Gastroesophageal sphincter (tissue), 3 donors: Measurements from ENCODE around the gene BCKDK.

Experiments used
- POLR2A ChIP-seq, 2 donors: fragments of 450-650 bp; IDR thresholded peaks; one replicate each; pipeline ENCODE4 v1.6.1; 2017; ENCODE audit warnings: antibody characterized with exemption in 2 of 2, mild to moderate bottlenecking in 2 of 2, moderate library complexity in 1 of 2
- TF ChIP-seq, protein P1 (sequence below), 4 experiments: fragments of 200-600 bp in 2 of 4; fragments of 450-650 bp in 2 of 4; sonication (generic) in 1 of 4; IDR thresholded peaks; one replicate each; pipeline ENCODE4 v1.5.1; 2017 to 2019; ENCODE audit warnings: antibody characterized with exemption in 4 of 4, mild to moderate bottlenecking in 2 of 4, moderate library complexity in 2 of 4

GRCh38 chr16:31111881-31112466, 3.8 kb downstream of the BCKDK start:
- TF ChIP-seq, protein P1, sequence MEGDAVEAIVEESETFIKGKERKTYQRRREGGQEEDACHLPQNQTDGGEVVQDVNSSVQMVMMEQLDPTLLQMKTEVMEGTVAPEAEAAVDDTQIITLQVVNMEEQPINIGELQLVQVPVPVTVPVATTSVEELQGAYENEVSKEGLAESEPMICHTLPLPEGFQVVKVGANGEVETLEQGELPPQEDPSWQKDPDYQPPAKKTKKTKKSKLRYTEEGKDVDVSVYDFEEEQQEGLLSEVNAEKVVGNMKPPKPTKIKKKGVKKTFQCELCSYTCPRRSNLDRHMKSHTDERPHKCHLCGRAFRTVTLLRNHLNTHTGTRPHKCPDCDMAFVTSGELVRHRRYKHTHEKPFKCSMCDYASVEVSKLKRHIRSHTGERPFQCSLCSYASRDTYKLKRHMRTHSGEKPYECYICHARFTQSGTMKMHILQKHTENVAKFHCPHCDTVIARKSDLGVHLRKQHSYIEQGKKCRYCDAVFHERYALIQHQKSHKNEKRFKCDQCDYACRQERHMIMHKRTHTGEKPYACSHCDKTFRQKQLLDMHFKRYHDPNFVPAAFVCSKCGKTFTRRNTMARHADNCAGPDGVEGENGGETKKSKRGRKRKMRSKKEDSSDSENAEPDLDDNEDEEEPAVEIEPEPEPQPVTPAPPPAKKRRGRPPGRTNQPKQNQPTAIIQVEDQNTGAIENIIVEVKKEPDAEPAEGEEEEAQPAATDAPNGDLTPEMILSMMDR (IDR thresholded peaks at IDR 0.05) = no peak
- TF ChIP-seq POLR2A (IDR thresholded peaks at IDR 0.05) = no peak
